GM12872 (cell line): ENCODE measurements around the gene ROR1.

Source experiments
- CTCF ChIP-seq: IDR thresholded peaks from 3 replicates; pipeline ENCODE4 v1.5.1; 2011; ENCODE audit warnings: low read depth, mild to moderate bottlenecking, low read length, moderate library complexity; ENCODE audit not compliant: insufficient read depth

Gene ROR1

GRCh38 chr1:63917571-63918417 is 144.0 kb downstream of the ROR1 start:
- TF ChIP-seq CTCF = peak; percentile 55

- no peak for TF ChIP-seq CTCF
Observed at GRCh38 chr1:63918418-63918945, 144.7 kb downstream of the ROR1 start.

GRCh38 chr1:63920154-63921117 is 146.6 kb downstream of the ROR1 start:
- TF ChIP-seq CTCF = no peak

GRCh38 chr1:63921359-63921758 is 147.5 kb downstream of the ROR1 start:
- TF ChIP-seq CTCF = no peak

- TF ChIP-seq CTCF = no peak
Observed at GRCh38 chr1:63921802-63922201, 148.0 kb downstream of the ROR1 start.

- TF ChIP-seq CTCF = no peak
Observed at GRCh38 chr1:63922848-63923247, 149.0 kb downstream of the ROR1 start.

GRCh38 chr1:63923302-63923701 is 149.5 kb downstream of the ROR1 start:
- TF ChIP-seq CTCF = no peak
